ENCODE data around the gene ECSIT. TPM values are rescaled to one million over a fixed set of nuclear protein-coding genes. Genes with fewer than 3 reads are reported as not detected.
"Not testable (repeated sequence)": the region's sequence is repeated elsewhere in the genome, so short reads cannot be mapped to it uniquely, and the experiment has no call there.

ECSIT gene
- total and polyA plus RNA-seq, 10 donors = 30.2 to 55.1 (median 36.3) TPM

- Histone ChIP-seq H3K9me3 (no peaks in the 10 kb centered on the region), H3K4me1 (no peaks in the 10 kb centered on the region), H3K27ac (no peak overlapping the region), H3K36me3 (no peaks in the 10 kb centered on the region), H3K27me3 (replicated peaks in 1 of 7) (peaks cover 0 to 26% (median 7%) of the 10 kb centered on the region in 7 donors), H3K4me3 (no peak overlapping the region)
- no peak for DNase-seq
- WGBS, 5 donors = 54 to 64% (median 57%) methylated on average over 4 of the region's 4 CpGs
- intact Hi-C loops (cut with DNase I; ENCODE audit: low total_unique reads) = no loop called here
- TF ChIP-seq, protein P1, sequence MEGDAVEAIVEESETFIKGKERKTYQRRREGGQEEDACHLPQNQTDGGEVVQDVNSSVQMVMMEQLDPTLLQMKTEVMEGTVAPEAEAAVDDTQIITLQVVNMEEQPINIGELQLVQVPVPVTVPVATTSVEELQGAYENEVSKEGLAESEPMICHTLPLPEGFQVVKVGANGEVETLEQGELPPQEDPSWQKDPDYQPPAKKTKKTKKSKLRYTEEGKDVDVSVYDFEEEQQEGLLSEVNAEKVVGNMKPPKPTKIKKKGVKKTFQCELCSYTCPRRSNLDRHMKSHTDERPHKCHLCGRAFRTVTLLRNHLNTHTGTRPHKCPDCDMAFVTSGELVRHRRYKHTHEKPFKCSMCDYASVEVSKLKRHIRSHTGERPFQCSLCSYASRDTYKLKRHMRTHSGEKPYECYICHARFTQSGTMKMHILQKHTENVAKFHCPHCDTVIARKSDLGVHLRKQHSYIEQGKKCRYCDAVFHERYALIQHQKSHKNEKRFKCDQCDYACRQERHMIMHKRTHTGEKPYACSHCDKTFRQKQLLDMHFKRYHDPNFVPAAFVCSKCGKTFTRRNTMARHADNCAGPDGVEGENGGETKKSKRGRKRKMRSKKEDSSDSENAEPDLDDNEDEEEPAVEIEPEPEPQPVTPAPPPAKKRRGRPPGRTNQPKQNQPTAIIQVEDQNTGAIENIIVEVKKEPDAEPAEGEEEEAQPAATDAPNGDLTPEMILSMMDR (IDR thresholded peaks at IDR 0.05 in 8 of 11, conservative IDR thresholded peaks at IDR 0.05 in 3 of 11) = peak in 3 of 11 experiments; percentile 11 to 33 (median 12)
- TF ChIP-seq POLR2A (IDR thresholded peaks at IDR 0.05) = no peak
These were observed 68.7 kb downstream of the ECSIT start for GRCh38 chr19:11460207-11460606.

DNA sequence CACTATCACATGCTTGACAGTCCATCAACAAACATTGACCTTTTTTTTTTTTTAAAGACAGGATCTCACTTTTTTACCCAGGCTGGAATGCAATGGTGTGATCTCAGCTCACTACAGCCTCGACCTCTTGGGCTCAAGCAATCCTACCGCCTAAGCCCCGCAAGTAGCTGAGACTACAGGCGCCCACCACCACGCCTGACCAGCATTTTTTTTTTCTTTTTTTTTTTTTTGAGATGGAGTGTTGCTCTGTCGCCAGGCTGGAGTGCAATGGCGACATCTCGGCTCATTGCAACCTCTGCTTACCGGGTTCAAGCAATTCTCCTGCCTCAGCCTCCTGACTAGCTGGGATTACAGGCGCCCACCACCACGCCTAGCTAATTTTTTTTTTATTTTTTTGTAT lies 70.0 kb downstream of the ECSIT start:
- H3K27ac ChIP-seq; H3K36me3 ChIP-seq; H3K4me1 ChIP-seq; DNase-seq; H3K4me3 ChIP-seq; intact Hi-C loops (cut with DNase I; ENCODE audit: low total_unique reads); H3K9me3 ChIP-seq: not testable (repeated sequence)
- WGBS, 5 donors = 77 to 85% (median 80%) methylated on average over 11 of the region's 11 CpGs
- peaks cover 0 to 26% (median 7%) of the 10 kb centered on the region in 7 donors for H3K27me3 ChIP-seq (replicated peaks in 1 of 7)

DNA sequence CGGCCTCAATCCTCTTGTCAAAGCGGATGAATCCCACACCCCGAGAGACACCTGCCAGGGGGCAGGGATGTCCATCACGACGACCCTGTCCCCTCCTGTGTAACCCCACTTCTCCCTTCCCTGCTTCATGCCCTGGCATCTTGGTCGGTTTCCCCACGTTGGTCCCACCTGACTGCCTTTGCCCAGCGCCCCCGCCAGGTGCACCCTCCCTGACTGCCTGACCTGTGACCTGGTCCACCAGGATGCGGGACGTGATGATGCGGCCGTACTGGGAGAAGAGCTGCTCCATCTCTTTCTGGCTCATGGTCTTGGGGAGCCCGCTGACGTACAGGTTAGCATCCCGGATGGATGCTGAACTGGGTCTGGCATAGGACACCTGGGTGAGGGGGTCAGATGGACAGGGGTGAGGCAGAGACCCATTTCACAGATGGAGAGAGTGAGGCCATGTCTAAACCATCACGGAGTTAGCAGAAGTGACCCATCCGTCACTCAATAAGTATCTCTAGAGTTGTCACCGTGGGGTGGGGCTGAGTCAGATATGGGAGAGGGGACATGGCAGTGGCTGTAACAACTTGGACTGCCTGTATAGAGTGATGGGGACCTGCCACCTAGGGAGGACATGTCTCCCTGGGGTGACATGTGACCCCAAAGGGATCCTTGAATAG lies 70.6 kb downstream of the ECSIT start:
- Histone ChIP-seq H3K36me3 (no peaks in the 10 kb centered on the region), H3K4me3 (no peak overlapping the region), H3K9me3 (no peaks in the 10 kb centered on the region), H3K4me1 (peaks cover 0 to 6% (median 0%) of the 10 kb centered on the region in 6 donors), H3K27me3 (replicated peaks in 1 of 7) (peaks cover 0 to 28% (median 7%) of the 10 kb centered on the region in 7 donors), H3K27ac (no peak overlapping the region)
- TF ChIP-seq, protein P1 (IDR thresholded peaks at IDR 0.05 in 8 of 11, conservative IDR thresholded peaks at IDR 0.05 in 3 of 11) = no peak
- no peak for TF ChIP-seq POLR2A (IDR thresholded peaks at IDR 0.05)
- no peak for TF ChIP-seq POLR2AphosphoS5 (IDR thresholded peaks at IDR 0.05)
- WGBS, 5 donors = 82 to 89% (median 88%) methylated on average over 19 of the region's 19 CpGs
- no peak for DNase-seq
- intact Hi-C loops (cut with DNase I; ENCODE audit: low total_unique reads) = no loop called here

GRCh38 chr19:11457831-11458230 lies 71.1 kb downstream of the ECSIT start:
- Histone ChIP-seq H3K36me3 (no peaks in the 10 kb centered on the region), H3K4me1 (peaks cover 0 to 6% (median 0%) of the 10 kb centered on the region in 6 donors), H3K27me3 (replicated peaks in 1 of 7) (peaks cover 0 to 33% (median 7%) of the 10 kb centered on the region in 7 donors), H3K27ac (no peak overlapping the region), H3K4me3 (no peak overlapping the region), H3K9me3 (no peaks in the 10 kb centered on the region)
- DNase-seq = no peak
- intact Hi-C loops (cut with DNase I; ENCODE audit: low total_unique reads) = no loop called here
- no peak for TF ChIP-seq POLR2AphosphoS5 (IDR thresholded peaks at IDR 0.05)
- TF ChIP-seq, protein P1 (IDR thresholded peaks at IDR 0.05 in 8 of 11, conservative IDR thresholded peaks at IDR 0.05 in 3 of 11) = no peak
- TF ChIP-seq POLR2A (IDR thresholded peaks at IDR 0.05) = no peak
- WGBS, 5 donors = 85 to 91% (median 87%) methylated on average over 16 to 20 of the region's 20 CpGs
